Measurements from ENCODE around the gene ZNF729.
"Not testable (repeated sequence)": the region's sequence is repeated elsewhere in the genome, so short reads cannot be mapped to it uniquely, and the experiment has no call there.

The ZNF729 gene

DNA sequence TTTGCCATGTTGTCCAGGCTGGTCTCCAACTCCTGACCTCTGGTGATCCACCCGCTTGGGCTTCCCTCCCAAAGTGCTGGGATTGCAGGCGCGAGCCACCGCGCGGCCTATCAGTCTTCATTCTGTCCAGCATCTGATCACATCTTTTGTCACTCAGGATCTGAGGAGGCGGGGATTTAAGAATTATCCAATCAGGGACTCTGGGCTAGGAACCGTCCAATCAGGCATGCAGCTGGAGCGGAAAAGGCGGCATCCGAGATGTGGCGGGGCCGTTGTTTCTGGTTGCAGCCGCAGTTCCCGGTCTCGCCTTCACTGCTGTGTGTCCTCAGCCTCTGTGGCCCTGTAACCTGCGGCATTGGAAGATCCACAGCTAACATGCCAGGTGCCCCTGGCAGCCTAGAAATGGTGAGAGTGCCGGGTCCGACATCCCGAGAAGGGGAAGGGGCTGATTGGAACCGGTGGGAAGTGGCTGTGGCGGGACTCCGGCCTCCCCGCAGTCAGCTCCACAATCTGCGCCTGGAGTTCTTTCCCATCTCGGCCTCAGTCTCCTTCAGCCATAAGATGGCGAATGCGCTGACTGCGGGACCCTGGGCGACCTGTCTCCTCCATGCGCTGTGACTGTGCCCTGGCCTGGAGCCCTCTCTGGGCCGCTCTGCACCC lies at the start of gene ZNF729:
TSS of gene ZNF729 (plus strand) at position 291 of the 660 bp plus-strand sequence. CDS start at position 376, 85 bp downstream.
- no peak for DNase-seq

DNA sequence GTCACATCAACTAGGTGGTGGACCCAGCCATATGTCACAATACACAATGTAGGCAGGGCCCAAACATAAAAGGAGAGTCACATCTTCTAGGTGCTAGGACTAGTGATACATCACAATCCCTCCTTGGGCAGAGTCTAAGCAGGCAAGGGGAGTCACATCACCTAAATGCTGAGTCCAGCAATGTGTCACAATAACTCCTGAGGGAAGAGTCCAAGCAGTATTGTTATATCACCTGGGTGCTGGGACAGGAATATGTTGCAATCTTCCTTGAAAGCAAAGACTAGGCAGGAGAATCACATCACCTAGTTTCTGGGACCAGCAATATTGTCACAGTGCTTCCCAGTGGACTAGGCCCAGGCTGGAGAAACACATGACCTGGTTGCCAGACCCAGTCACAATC lies 29.4 kb upstream of the ZNF729 start:
- DNase-seq = no peak

GRCh38 chr19:22257381-22257780 lies 28.9 kb upstream of the ZNF729 start:
- DNase-seq = no peak

GRCh38 chr19:22257916-22258315 lies 28.3 kb upstream of the ZNF729 start:
- no peak for DNase-seq

- no peak for DNase-seq
Observed at GRCh38 chr19:22260499-22260898, 25.7 kb upstream of the ZNF729 start.

DNA sequence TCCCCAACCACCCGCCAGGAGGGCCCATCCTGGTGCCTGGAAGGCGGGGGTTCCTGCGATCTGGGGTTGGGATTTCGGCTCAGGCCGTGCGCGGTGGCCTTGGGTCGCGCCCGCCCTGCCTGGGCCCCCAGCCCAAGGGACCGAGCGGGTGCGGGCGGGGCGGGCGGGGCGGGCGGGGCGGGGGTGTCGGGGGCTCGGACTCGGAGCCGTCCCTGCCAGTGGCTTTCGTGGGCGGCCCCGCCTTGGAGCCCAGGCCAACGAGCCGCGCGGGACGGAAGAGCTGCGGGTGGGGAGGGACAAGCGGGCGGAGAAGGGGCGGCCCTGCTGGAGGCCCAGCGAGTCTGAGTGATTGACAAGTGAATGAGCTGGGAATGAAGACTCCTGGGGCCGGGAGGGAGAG lies 24.6 kb upstream of the ZNF729 start:
- no peak for DNase-seq

DNA sequence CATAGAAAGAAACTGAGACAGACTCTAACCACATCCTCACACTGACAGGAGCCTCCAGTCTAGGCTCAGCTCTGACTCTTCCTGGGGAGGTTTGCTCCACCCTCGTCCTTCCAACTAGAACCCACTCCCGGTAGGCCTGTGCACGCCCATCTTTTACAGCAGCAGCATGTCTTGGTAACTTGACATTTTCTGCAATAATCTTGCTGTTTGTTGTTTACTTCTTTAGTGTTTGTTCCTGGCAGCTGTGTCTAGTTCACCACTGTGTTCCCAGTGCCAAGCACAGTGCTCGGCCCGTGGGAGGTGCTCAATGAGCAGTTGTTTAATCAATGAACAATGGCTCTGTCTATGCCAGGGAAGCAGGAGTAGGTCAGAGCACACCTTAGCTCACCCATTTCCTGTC lies 23.1 kb upstream of the ZNF729 start:
- no peak for DNase-seq

DNA sequence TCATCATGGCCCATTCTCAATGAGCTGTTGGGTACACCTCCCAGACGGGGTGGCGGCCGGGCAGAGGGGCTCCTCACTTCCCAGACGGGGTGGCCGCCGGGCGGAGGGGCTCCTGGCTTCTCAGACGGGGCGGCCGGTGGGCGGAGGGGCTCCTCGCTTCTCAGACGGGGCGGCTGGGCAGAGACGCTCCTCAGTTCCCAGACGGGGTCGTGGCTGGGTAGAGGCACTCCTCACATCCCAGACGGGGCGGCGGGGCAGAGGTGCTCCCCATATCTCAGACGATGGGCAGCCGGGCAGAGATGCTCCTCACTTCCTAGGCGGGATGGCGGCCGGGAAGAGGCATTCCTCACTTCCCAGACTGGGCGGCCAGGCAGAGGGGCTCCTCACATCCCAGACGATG lies 35.3 kb downstream of the ZNF729 start:
- DNase-seq = not testable (repeated sequence)

DNA sequence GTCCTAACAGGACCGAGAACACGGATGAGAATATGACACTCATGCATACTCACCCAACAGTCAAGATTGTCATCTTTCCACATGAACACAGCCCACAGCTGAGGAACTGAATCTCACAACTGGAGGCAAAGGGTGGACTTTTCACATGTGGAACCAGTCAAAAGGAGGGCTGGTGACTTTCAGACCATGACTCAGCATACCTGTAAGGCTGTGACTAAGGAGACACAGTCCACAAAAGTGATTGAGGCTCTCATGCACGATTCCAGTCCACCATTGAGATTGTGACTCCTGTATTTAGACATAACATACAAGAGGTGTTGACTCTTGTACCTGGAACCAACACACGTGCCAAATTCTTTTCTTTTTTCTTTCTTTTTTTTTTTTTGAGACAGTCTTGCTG lies 40.0 kb downstream of the ZNF729 start:
- no peak for DNase-seq

GRCh38 chr19:22327321-22327720 lies 41.1 kb downstream of the ZNF729 start:
- DNase-seq = no peak

DNA sequence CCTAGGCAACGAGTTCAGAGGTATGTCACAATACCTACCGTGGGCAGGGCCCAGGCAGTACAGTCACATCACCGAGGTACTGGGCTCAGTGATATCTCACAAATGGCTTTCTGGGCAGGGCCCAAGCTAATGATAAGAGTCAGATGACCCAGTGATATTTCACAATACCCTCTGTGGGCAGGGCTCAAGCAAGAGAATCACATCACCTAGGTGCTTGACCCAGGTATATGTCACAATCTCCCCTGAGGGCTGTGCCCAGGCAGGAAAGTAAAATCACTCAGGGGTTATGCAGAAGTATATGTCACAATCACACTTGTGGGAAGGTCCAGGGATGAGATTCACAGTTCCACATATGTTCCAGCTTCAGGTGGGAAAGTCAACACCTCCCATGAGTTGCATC lies 45.3 kb downstream of the ZNF729 start:
- DNase-seq = no peak

DNA sequence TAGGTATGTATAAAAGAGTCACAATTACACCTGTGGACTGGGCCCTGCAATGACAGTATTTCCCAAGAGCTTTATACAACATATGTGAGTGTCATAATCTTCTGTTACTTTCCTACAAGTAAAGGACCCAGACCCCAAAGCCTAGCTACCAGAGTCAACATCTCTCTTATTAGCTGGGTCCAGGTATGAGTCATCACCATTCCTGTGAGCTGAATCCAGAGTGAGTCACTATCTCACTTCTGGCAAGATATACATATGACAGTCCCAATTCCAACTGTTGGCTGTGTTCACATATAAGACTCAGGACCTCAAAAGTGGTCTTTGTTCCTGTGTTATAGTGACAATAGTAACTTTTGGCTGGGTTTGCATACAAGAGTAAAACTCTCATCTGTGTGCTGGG lies 46.7 kb downstream of the ZNF729 start:
- DNase-seq = no peak

GRCh38 chr19:22335716-22336115 lies 49.5 kb downstream of the ZNF729 start:
- DNase-seq = no peak

DNA sequence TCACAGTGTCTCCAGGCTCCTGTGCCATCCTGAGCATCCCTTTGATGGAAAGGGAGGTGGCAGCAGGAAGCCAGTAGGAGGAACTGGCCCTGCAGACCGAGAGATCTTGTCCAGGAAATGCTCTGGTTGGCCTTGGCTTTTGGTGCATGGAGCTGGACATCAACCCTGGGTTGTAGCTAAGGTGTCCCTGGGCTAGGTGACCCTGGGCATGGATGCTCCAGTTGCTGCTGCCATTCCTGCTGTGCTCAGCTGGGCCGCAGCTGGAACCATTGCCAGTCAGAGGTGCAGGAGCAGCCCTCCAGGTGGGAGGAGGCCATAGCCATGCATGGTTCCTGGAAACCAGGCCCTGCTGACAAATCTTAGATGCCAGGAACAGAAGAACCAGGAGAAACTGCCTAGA lies 68.4 kb downstream of the ZNF729 start:
- DNase-seq = no peak

All from CD4-positive, alpha-beta T cell treated with Interleukin-4 for 4 hours (primary cell).